ENCODE measurements around the gene SOX15. TPM values are rescaled to one million over a fixed set of nuclear protein-coding genes. Genes with fewer than 3 reads are reported as not detected.

The SOX15 gene
- total and polyA plus RNA-seq, 2 of the 13 experiments (the other 11 are each of a cell fraction or from before 2014, with no cell fraction given): 0.07 to 0.18 TPM

GRCh38 chr17:7572338-7572587 lies 17.6 kb downstream of the SOX15 start (continued):
- TF ChIP-seq CSRNP1 (CRISPR knock-in tag; IDR thresholded peaks at IDR 0.05) (peak; percentile 88; the same call in 1 of the 2 replicates), STAG1 (CRISPR knock-in tag; IDR thresholded peaks at IDR 0.05) (0 out of 2 replicates have a peak, but pooled peaks have one; percentile 8), FOXJ3 (CRISPR knock-in tag; IDR thresholded peaks at IDR 0.05; ENCODE audit: borderline replicate concordance) (peak; percentile 41; the same call in 1 of the 2 replicates), TAF15 (IDR thresholded peaks at IDR 0.05; ENCODE audit: low read depth, low read length, poor library complexity, severe bottlenecking) (no peak), TEAD2 (CRISPR knock-in tag; IDR thresholded peaks at IDR 0.05) (no peak), NFE2L1 (CRISPR knock-in tag; IDR thresholded peaks at IDR 0.05; ENCODE audit: borderline replicate concordance) (no peak), NFKB2 (CRISPR knock-in tag; IDR thresholded peaks at IDR 0.05; ENCODE audit: borderline replicate concordance) (peak; percentile 71; the same call in 1 of the 2 replicates), FOXP4 (CRISPR knock-in tag; IDR thresholded peaks at IDR 0.05) (0 out of 2 replicates have a peak, but pooled peaks have one; percentile 52), FOXC1 (CRISPR knock-in tag; IDR thresholded peaks at IDR 0.05; ENCODE audit: borderline replicate concordance) (peak; percentile 81; the same call in 1 of the 2 replicates), KDM5B (CRISPR knock-in tag; IDR thresholded peaks at IDR 0.05; ENCODE audit: borderline replicate concordance) (no peak), ZNF713 (CRISPR knock-in tag; IDR thresholded peaks at IDR 0.05) (no peak), ZNF101 (CRISPR knock-in tag; IDR thresholded peaks at IDR 0.05; ENCODE audit: borderline replicate concordance, low read depth) (no peak), ZNF557 (CRISPR knock-in tag; IDR thresholded peaks at IDR 0.05) (peak; percentile 70; the same call in 1 of the 2 replicates), PBX3 (CRISPR knock-in tag; IDR thresholded peaks at IDR 0.05; ENCODE audit: borderline replicate concordance) (no peak), ZNF672 (CRISPR knock-in tag; IDR thresholded peaks at IDR 0.05) (no peak), ZHX2 (IDR thresholded peaks at IDR 0.05; ENCODE audit: low read depth) (peak; percentile 98), ZHX2 (CRISPR knock-in tag; IDR thresholded peaks at IDR 0.05; ENCODE audit: borderline replicate concordance) (no peak), U2AF2 (IDR thresholded peaks at IDR 0.05; ENCODE audit: low read depth, low read length) (no peak), ZNF10 (CRISPR knock-in tag; IDR thresholded peaks at IDR 0.05; ENCODE audit: borderline replicate concordance, low read depth) (no peak), SIX4 (CRISPR knock-in tag; IDR thresholded peaks at IDR 0.05) (0 out of 2 replicates have a peak, but pooled peaks have one; percentile 28)

Measured in HepG2 (cell line).